Fibroblast of lung (primary cell): ENCODE results near the gene CHAF1B. TPM values are rescaled to one million over a fixed set of nuclear protein-coding genes. Genes with fewer than 3 reads are reported as not detected.

Source experiments
- DNase-seq, 2 donors: peaks; one replicate each; pipeline versions ENCODE4 v3.0.0 to v3.0.0-alpha.2; 2010; ENCODE audit warnings: low read depth in 2 of 2
- H2AFZ ChIP-seq: 2 replicates; pipeline ENCODE4 v1.5.1; 2012; ENCODE audit warnings: low read length, control low read depth, inconsistent platforms
- H3K27ac ChIP-seq: 2 replicates; pipeline ENCODE4 v1.5.1; 2011; ENCODE audit warnings: low read length, control low read depth; ENCODE audit not compliant: insufficient read depth
- H3K27me3 ChIP-seq: 2 replicates; pipeline ENCODE4 v1.5.1; 2011; ENCODE audit warnings: mild to moderate bottlenecking, low read length; ENCODE audit not compliant: control insufficient read depth, insufficient read depth
- H3K36me3 ChIP-seq: 2 replicates; pipeline ENCODE4 v1.5.1; 2011; ENCODE audit warnings: low read length; ENCODE audit not compliant: control insufficient read depth, insufficient read depth
- H3K4me1 ChIP-seq: 2 replicates; pipeline ENCODE4 v1.5.1; 2011; ENCODE audit warnings: low read length; ENCODE audit not compliant: control insufficient read depth, insufficient read depth; ENCODE audit errors: extremely low read depth
- H3K4me2 ChIP-seq: 2 replicates; pipeline ENCODE4 v1.5.1; 2011; ENCODE audit warnings: low read length, control low read depth; ENCODE audit not compliant: insufficient read depth; ENCODE audit errors: extremely low read depth
- H3K4me3 ChIP-seq, 4 experiments: fragments of 200-600 bp in 1 of 4; sonication (generic) in 1 of 4; replicated peaks in 1 of 4; 2 replicates each; pipeline ENCODE4 v1.5.1; 2011 to 2016; ENCODE audit warnings: low read length in 4 of 4, low read depth in 3 of 4, mild to moderate bottlenecking in 3 of 4, control low read depth in 2 of 4, inconsistent platforms in 1 of 4, mixed read lengths in 1 of 4; ENCODE audit not compliant: insufficient read depth in 1 of 4; ENCODE audit errors: control extremely low read depth in 1 of 4
- H3K79me2 ChIP-seq: 2 replicates; pipeline ENCODE4 v1.5.1; 2012; ENCODE audit warnings: mild to moderate bottlenecking, low read length, inconsistent platforms; ENCODE audit not compliant: control insufficient read depth, insufficient read depth
- H3K9ac ChIP-seq: 2 replicates; pipeline ENCODE4 v1.5.1; 2011; ENCODE audit warnings: mild to moderate bottlenecking, low read length, control low read depth; ENCODE audit not compliant: insufficient read depth
- H3K9me3 ChIP-seq: 2 replicates; pipeline ENCODE4 v1.5.1; 2012; ENCODE audit warnings: low read depth, low read length; ENCODE audit not compliant: control insufficient read depth, insufficient read depth
- H4K20me1 ChIP-seq: 2 replicates; pipeline ENCODE4 v1.5.1; 2011; ENCODE audit warnings: low read length; ENCODE audit not compliant: control insufficient read depth, insufficient read depth; ENCODE audit errors: extremely low read depth
- EZH2 ChIP-seq: IDR thresholded peaks from 2 replicates; pipeline ENCODE4 v1.5.1; 2012; ENCODE audit warnings: low read length, control low read depth, mild to moderate bottlenecking; ENCODE audit errors: missing control alignments
- polyA plus RNA-seq, 2 donors: library from polyadenylated mRNA; depleted of rRNA in 1 of 2; stranded (reverse) in 1 of 2; unstranded in 1 of 2; fragments of >200 nt; gene quantifications; 2 replicates each; pipeline ENCODE4 v1.2.1, GENCODE V29; 2011 to 2012; ENCODE audit warnings: missing spikeins in 1 of 2
- total RNA-seq: library from RNA; depleted of rRNA; stranded (reverse); fragments of >200 nt; gene quantifications from 2 replicates; pipeline ENCODE4 v1.2.1, GENCODE V29; 2014
- TF ChIP-seq, protein P1 (sequence below), 2 donors: IDR thresholded peaks in 1 of 2; conservative IDR thresholded peaks in 1 of 2; 1 replicate in 1 of 2; 2 replicates in 1 of 2; pipeline ENCODE4 v1.5.1; 2011 to 2012; ENCODE audit warnings: low read length in 2 of 2, control low read depth in 1 of 2, inconsistent platforms in 1 of 2, low read depth in 1 of 2, mild to moderate bottlenecking in 1 of 2

The CHAF1B gene
- total and polyA plus RNA-seq, 2 donors (not counting 1 experiment from before 2014, with no cell fraction given), result 0.99 to 5.2 TPM

DNA sequence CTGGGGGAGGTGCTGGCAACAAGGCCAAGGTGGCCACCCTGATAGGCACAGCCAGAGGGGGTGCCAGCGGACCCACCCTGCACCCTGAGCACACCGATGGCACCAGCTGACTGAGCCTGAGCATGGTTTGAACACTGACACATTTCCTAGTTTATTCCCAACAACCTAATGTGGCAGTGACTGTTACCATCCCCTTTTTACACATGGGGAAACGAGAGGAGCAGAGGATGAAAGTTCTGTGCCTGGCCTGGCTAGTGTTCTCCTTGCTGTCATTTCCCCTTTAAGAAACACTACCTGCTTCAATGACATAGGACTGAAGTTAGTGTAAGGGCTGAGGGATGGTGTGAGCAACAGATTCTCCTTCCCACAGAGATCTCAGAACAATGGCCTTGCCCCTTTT, 79.4 kb downstream of the CHAF1B start:
- TF ChIP-seq, protein P1, sequence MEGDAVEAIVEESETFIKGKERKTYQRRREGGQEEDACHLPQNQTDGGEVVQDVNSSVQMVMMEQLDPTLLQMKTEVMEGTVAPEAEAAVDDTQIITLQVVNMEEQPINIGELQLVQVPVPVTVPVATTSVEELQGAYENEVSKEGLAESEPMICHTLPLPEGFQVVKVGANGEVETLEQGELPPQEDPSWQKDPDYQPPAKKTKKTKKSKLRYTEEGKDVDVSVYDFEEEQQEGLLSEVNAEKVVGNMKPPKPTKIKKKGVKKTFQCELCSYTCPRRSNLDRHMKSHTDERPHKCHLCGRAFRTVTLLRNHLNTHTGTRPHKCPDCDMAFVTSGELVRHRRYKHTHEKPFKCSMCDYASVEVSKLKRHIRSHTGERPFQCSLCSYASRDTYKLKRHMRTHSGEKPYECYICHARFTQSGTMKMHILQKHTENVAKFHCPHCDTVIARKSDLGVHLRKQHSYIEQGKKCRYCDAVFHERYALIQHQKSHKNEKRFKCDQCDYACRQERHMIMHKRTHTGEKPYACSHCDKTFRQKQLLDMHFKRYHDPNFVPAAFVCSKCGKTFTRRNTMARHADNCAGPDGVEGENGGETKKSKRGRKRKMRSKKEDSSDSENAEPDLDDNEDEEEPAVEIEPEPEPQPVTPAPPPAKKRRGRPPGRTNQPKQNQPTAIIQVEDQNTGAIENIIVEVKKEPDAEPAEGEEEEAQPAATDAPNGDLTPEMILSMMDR (conservative IDR thresholded peaks at IDR 0.05 in 1 of 2, IDR thresholded peaks at IDR 0.05 in 1 of 2; ENCODE audit: low read depth in 1 of 2, low read length in 2 of 2), result no peak
- no peak for TF ChIP-seq EZH2
- no peak overlapping the region for H3K9ac ChIP-seq
- no peaks in the 10 kb centered on the region for H3K27me3 ChIP-seq
- H2AFZ ChIP-seq, result no peak overlapping the region
- no peak overlapping the region for H3K4me3 ChIP-seq
- no peaks in the 10 kb centered on the region for H3K36me3 ChIP-seq
- DNase-seq, result no peak
- no peaks in the 10 kb centered on the region for H4K20me1 ChIP-seq
- no peaks in the 10 kb centered on the region for H3K9me3 ChIP-seq
- H3K79me2 ChIP-seq, result no peaks in the 10 kb centered on the region
- no peak overlapping the region for H3K4me2 ChIP-seq
- no peaks in the 10 kb centered on the region for H3K4me1 ChIP-seq
- no peak overlapping the region for H3K27ac ChIP-seq

DNA sequence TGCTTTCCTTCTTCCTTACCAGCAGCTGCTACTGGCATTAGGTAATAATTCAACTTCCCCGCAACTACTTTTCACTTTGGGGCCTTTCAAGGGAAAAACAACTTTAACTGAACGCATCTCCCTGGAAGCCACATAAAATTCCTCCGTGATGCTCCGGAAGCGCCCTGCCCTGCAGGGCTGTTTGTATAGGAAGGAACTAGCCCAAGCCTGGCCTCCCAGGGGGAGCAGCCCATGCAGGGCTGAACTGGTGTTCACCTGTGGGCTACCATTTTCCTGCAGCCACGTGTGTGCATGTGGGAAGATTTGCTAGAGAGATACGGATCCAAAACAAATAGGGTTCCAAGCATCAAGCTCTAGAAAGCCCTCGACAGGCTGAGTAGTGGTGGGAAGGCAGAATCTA, 80.3 kb downstream of the CHAF1B start:
- H2AFZ ChIP-seq, result no peak overlapping the region
- H3K4me3 ChIP-seq, result no peak overlapping the region
- H3K36me3 ChIP-seq, result no peaks in the 10 kb centered on the region
- H3K4me1 ChIP-seq, result no peaks in the 10 kb centered on the region
- H3K27me3 ChIP-seq, result no peaks in the 10 kb centered on the region
- DNase-seq, result no peak
- TF ChIP-seq, protein P1 (conservative IDR thresholded peaks at IDR 0.05 in 1 of 2, IDR thresholded peaks at IDR 0.05 in 1 of 2; ENCODE audit: low read depth in 1 of 2, low read length in 2 of 2), result no peak
- TF ChIP-seq EZH2, result no peak
- H3K9ac ChIP-seq, result no peak overlapping the region
- H3K27ac ChIP-seq, result no peak overlapping the region
- H3K9me3 ChIP-seq, result no peaks in the 10 kb centered on the region
- no peaks in the 10 kb centered on the region for H4K20me1 ChIP-seq
- no peaks in the 10 kb centered on the region for H3K79me2 ChIP-seq
- H3K4me2 ChIP-seq, result no peak overlapping the region

DNA sequence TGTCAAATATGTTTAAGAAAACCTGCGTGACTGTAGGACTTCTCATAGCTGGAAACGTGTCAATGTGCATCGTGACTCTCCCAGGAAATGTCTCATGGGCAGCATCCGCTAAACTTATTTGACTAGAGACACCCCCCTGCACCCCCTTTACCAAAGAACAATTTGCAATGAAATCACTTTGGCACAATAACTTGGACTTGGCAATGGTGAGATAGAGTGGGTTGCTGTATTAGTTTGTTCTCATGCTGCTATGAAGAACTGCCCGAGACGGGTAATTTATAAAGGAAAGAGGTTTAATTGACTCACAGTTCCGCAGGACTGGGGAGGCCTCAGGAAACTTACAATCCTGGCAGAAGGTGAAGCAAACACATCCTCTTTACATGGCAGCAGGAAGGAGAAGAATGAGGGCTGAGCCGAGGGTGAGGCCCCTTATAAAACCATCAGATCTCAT, 80.9 kb downstream of the CHAF1B start:
- no peak overlapping the region for H3K9ac ChIP-seq
- H3K9me3 ChIP-seq, result no peaks in the 10 kb centered on the region
- H3K36me3 ChIP-seq, result no peaks in the 10 kb centered on the region
- TF ChIP-seq EZH2, result no peak
- TF ChIP-seq, protein P1 (conservative IDR thresholded peaks at IDR 0.05 in 1 of 2, IDR thresholded peaks at IDR 0.05 in 1 of 2; ENCODE audit: low read depth in 1 of 2, low read length in 2 of 2), result no peak
- no peaks in the 10 kb centered on the region for H3K27me3 ChIP-seq
- no peak overlapping the region for H2AFZ ChIP-seq
- H3K4me3 ChIP-seq, result no peak overlapping the region
- H4K20me1 ChIP-seq, result no peaks in the 10 kb centered on the region
- DNase-seq, result peak in 1 of 2 donors; percentile 65
- H3K27ac ChIP-seq, result no peak overlapping the region
- H3K79me2 ChIP-seq, result no peaks in the 10 kb centered on the region
- no peak overlapping the region for H3K4me2 ChIP-seq
- no peaks in the 10 kb centered on the region for H3K4me1 ChIP-seq

Other genes starting within 250 kb of the CHAF1B start
- gene DOP1B, start 228.6 kb upstream of the CHAF1B start, total RNA-seq, result 7.7 and 18.3 TPM in 2 replicates
- 6.1 and 10.1 TPM in 2 replicates for gene DOP1B, start 228.6 kb upstream of the CHAF1B start, polyA plus RNA-seq
- 48.5 and 51.7 TPM in 2 replicates for gene MORC3, start 65.2 kb upstream of the CHAF1B start, total RNA-seq
- 20.3 and 24.4 TPM in 2 replicates for gene MORC3, start 65.2 kb upstream of the CHAF1B start, polyA plus RNA-seq
- gene CLDN14, start 94.7 kb downstream of the CHAF1B start, total RNA-seq, result not detected in 2 replicates
- not detected in 2 replicates for gene CLDN14, start 94.7 kb downstream of the CHAF1B start, polyA plus RNA-seq